ENCODE data around the gene ADAMTS17.

- TF ChIP-seq CTCF (IDR thresholded peaks at IDR 0.05) = no peak
- no peak for TF ChIP-seq POLR2A (IDR thresholded peaks at IDR 0.05)
Observed at GRCh38 chr15:99966815-99967214, 375.0 kb downstream of the ADAMTS17 start.

Measured in testis (tissue), 2 donors.